ENCODE results near the gene KCTD18.

KCTD18 gene

GRCh38 chr2:200509612-200510433 is at the start of gene KCTD18:
KCTD18 (minus strand) TSS chr2:200510068; CDS start chr2:200507016, 3,052 bp downstream.
- DNase-seq = peak; percentile 83

GRCh38 chr2:200540793-200541192 is 30.9 kb upstream of the KCTD18 start:
- DNase-seq = no peak

GRCh38 chr2:200538139-200538538 is 28.3 kb upstream of the KCTD18 start:
- DNase-seq = no peak

GRCh38 chr2:200534572-200534971 is 24.7 kb upstream of the KCTD18 start:
- no peak for DNase-seq

- DNase-seq = no peak
Measured at GRCh38 chr2:200533754-200534153, 23.9 kb upstream of the KCTD18 start.

GRCh38 chr2:200528228-200528627 is 18.4 kb upstream of the KCTD18 start:
- DNase-seq = no peak

- peak; percentile 95 for DNase-seq
Measured at GRCh38 chr2:200525882-200526651, 16.2 kb upstream of the KCTD18 start, which contains the start of gene SGO2. SGO2 (plus strand) TSS chr2:200526207; CDS start chr2:200532976, 6,769 bp downstream.

GRCh38 chr2:200525551-200525881 is 15.6 kb upstream of the KCTD18 start:
- DNase-seq = no peak

- no peak for DNase-seq
Measured at GRCh38 chr2:200525066-200525465, 15.2 kb upstream of the KCTD18 start.

GRCh38 chr2:200523604-200524003 is 13.7 kb upstream of the KCTD18 start:
- no peak for DNase-seq

- no peak for DNase-seq
Measured at GRCh38 chr2:200523158-200523557, 13.3 kb upstream of the KCTD18 start.

GRCh38 chr2:200515155-200515554 is 5.3 kb upstream of the KCTD18 start:
- no peak for DNase-seq

- peak; percentile 16 for DNase-seq
Measured at GRCh38 chr2:200509235-200509611, 645 bp downstream of the KCTD18 start.

GRCh38 chr2:200507179-200507578 is 2.7 kb downstream of the KCTD18 start:
- DNase-seq = no peak

- DNase-seq = no peak
Measured at GRCh38 chr2:200506679-200507078, 3.2 kb downstream of the KCTD18 start.

GRCh38 chr2:200502196-200502595 is 7.7 kb downstream of the KCTD18 start:
- no peak for DNase-seq

- no peak for DNase-seq
Measured at GRCh38 chr2:200498402-200499162, 11.3 kb downstream of the KCTD18 start.

GRCh38 chr2:200496696-200497095 is 13.2 kb downstream of the KCTD18 start:
- DNase-seq = no peak

- DNase-seq = no peak
Measured at GRCh38 chr2:200494048-200494447, 15.8 kb downstream of the KCTD18 start.

- DNase-seq = no peak
Measured at GRCh38 chr2:200492656-200493055, 17.2 kb downstream of the KCTD18 start.

- no peak for DNase-seq
Measured at GRCh38 chr2:200490001-200490400, 19.9 kb downstream of the KCTD18 start.

GRCh38 chr2:200488169-200488568 is 21.7 kb downstream of the KCTD18 start:
- DNase-seq = no peak

GRCh38 chr2:200486529-200486928 is 23.3 kb downstream of the KCTD18 start:
- no peak for DNase-seq

All from DMS79 treated with DMSO at 0.1 percent for 48 hours (cell line).